NCI-H526 treated with DMSO at 0.1 percent for 48 hours (cell line): ENCODE data around the gene SMCR8.
"Not testable (repeated sequence)": the region's sequence is repeated elsewhere in the genome, so short reads cannot be mapped to it uniquely, and the experiment has no call there.

ENCODE experiments used
- DNase-seq: peaks from one replicate; lab custom pipeline; 2025; lab: John Stamatoyannopoulos, UW

Gene SMCR8

DNA sequence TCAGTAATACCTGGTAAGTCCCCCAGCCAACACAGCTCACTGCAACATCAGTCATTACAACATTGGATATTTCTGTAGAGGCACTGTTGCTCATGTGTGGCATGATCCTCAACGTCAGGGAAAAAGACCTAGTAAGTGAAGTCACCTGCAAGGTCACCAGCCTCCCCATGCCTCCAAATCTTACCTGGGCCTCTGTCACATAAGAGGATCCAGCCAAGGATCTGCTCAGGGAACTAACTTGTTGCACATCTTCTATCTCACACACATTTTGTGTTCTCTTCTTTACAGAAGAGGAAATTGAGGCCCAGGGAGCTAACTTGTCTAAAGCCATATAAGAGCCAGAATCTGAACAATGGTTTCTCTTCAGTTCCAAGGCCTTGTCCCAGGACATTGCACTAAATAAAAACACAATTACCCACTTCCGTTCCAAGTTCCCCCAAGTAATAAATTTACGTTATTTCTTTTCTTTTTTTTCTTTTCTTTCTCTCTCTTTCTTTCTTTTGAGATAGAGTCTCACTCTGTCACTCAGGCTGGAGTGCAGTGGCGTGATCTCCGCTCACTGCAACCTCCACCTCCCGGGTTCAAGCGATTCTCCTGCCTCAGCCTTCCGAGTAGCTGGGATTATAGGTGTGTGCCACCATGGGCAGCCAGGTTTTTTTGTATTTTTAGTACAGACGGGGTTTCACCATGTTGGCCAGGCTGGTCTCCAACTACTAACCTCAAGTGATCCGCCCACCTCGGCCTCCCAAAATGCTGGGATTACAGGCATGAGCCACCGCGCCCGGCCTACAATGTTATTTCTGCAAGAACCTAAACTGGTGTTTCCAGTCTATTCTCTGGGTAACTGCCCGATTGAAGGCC lies 47.0 kb downstream of the SMCR8 start:
- no peak for DNase-seq

DNA sequence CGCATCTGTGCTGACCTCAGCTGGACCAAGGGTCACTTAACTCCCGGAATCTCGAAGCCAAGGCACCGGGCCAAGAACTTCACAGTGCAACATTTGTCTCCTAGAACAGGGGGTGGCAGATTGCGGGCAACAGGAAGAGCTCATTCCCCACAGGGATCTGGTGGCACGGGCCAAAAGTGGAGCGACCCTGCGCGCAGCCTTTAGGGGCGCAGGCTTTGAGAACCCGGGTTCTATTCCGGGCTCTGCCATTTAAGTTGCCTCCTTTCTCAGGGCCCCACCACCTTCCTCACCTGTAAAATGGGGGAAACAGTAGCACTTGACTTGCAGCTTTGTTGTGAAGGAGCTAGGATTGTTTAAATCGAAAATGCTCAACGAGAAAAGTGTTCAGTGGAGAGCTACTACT lies 47.6 kb downstream of the SMCR8 start:
- no peak for DNase-seq

DNA sequence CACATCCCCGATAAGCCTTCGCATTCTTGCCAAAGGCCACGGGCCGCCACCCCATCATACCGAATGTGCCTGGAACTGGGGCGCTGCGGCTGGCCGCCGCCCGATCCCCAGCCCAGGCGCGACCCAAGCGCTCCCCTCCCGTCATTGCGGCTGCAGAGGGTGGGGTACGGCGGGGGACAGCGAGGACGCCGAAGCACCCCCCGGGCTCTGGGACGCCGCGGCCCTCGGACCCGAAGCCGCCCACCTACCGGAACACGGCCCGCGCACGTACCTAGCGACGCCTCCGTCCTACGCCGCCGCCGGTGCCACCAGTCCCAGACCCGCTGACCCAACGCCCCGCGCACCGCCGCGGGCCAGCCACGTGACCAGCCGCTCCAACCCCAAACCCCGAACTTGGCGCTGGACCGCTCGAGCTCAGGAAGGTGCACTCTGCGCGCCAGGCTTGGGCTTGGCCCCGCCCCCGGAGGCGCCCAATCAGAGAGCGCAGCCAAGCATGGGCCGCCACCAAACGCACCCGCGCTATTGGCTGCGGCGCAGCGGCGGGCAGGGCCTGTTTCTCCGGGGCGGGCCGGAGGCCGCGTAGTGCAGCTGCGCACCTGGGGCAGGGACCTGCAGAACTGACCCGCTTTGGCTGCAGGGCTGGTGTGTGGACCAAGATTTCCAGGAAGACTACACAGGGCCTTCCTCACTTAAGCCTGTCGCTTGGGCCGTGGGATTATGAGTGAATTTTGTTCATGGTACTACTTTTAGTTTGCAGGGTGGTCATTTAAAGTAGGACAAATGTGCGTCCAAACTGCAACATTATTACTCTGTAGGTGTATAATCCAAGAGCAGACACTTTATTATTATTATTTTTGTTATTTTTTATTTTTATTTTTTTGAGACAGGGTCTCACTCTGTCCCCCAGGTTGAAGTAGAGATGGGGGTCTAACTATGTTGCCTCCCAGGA lies 48.3 kb downstream of the SMCR8 start, which contains the start of gene SHMT1:
Gene SHMT1 (minus strand): TSS at position 450 of the 949 bp plus-strand sequence. CDS start 7,569 bp downstream, outside the sequence.
- DNase-seq: peak; percentile 82

DNA sequence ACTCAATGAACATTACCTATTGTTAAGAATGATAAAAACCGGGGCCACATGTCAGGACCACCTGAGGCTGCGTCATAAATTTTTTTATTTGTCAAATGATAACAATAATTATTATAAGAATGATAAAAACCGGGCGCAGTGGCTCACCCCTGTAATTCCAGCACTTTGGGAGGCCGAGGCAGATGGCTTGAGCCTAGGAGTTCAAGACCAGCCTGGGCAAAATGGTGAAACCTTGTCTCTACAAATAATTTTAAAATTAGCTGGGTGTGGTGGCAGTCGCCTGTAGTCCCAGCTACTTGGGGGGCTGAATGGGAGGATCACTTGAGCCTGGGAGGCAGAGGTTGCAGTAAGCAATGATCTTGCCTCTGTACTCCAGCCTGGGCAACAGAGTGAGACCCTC lies 49.1 kb downstream of the SMCR8 start:
- no peak for DNase-seq

DNA sequence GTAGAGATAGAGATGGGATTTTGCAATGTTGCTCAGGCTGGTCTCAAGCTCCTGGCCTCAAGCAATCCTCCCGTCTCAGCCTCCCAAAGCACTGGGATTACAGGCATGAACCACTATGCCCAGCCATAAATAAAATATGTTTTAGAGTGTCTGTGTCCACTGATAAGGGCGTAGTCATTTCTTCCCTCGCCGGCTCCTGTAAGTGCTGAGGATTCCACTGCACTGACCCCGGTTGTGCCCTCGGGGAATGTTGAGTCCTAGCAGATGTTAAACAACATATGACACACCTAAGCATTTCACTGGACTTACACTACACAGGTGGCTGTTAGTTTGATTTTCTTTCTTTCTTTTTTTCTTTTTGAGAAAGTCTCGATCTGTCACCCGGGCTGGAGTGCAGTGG lies 53.9 kb downstream of the SMCR8 start:
- DNase-seq: no peak

DNA sequence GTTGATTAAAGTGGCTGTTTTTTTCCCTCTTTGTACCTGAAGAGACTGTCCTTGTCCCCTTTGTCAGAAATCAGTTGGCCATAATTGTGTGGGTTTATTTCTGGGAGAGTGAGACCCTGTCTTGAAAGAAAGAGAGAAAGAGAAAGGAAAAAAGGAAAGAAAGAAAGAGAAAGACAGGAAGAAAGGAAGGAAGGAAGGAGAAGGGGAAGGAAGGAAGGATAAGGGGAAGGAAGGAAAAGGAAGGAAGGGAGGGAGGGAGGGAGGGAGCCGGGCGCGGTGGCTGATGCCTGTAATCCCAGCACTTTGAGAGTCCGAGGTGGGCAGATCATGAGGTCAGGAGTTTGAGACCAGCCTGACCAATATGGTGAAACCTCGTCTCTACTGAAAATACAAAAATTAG lies 55.7 kb downstream of the SMCR8 start:
- DNase-seq: no peak

DNA sequence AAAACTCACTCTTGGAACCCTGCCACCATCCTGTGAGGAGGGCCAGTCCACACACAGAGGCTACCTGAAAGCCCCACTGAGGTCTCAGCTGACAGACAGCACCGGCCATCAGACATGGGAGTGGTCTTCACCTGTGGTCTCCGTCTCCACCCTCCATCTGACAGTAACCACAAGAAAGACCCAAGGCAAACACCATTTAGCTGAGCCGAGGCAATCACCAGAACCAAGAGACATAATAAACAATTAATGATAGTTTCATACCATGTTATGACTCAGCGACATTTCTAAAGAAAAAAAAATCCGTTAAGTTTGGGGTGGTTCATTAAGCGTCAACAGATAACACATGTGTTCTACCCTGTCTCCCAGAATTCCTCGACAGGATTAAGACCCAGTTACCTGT lies 56.4 kb downstream of the SMCR8 start:
- no peak for DNase-seq

DNA sequence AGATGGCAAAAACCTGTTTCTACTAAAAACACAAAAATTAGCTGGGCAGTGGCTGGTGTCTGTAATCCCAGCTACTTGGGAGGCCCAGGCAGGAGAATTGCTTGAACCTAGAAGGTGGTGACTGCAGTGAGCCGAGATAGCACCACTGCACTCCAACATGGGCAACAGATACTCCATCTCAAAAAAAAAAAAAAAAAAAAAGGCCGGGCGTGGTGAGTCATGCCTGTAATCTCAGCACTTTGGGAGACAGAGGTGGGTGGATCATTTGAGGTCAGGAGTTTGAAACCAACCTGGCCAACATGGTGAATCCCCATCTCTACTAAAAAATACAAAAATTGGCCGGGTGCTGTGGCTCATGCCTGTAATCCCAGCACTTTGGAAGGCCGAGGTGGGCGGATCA lies 58.1 kb downstream of the SMCR8 start:
- DNase-seq: not testable (repeated sequence)

DNA sequence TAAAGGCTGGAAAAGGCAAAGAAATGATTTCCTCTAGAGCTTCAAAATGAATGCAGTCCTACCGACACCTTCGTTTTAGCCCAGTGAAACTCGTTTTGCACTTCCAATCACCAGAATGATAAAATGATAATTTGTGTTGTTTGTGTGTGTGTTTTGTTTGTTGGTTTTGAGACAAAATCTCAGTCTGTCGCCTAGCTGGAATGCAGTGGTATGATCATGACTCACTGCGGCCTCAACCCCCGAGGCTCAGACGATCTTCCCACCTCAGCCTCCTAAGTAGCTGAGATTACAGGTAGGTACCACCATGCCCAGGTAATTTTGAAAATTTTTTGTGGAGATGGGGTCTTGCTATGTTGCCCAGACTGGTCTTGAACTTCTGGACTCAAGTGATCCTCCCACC lies 59.1 kb downstream of the SMCR8 start:
- DNase-seq: no peak
